GM21825 (cell line): Measurements from ENCODE around the gene CCDC194.

Source experiments
- ATAC-seq: cut with Tn5 transposase; IDR thresholded peaks from one replicate; pipeline ENCODE4 v1.9.1; 2021; ENCODE audit warnings: mild to moderate bottlenecking, moderate library complexity; ENCODE audit not compliant: unreplicated experiment

Gene CCDC194

DNA sequence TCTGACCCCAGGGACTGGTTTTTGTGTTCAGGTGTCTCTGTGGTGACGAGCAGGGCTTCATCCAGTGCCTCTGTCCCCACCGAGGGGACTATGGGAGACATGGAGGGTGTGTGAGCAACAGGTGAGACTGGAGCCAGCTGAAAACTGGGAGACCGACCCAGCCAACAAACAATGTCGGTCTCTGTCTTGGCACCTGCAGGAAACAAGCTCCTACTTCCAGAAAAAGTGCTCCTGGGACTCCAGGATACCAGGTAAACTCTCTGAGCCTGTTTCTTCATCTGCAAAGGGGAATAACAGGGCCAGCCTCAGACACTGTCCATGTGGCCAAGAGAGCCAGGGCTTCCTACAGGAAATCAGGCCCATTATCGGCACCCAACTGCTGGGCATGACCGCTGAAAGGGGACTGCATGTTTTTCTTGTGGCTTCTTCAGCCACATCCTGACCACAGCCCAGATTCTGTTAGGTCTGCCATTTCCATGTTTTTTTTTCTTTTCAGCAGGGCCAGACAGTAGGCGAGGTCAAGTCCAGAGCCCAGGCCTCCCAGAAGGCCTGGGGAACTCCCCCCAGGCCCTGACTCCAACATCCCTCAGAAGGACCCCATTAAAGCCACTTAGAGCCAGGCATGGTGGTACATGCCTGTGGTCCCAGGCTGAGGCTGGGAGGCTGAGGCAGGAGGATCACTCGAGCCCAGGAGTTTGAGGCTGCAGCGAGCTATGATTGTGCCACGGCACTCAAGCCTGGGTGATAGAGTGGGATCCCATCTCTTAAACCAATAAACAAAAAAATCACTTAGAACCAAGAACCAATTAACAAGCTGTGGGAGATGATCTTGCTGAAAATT is 12.3 kb upstream of the CCDC194 start:
- peak; percentile 14 for ATAC-seq

DNA sequence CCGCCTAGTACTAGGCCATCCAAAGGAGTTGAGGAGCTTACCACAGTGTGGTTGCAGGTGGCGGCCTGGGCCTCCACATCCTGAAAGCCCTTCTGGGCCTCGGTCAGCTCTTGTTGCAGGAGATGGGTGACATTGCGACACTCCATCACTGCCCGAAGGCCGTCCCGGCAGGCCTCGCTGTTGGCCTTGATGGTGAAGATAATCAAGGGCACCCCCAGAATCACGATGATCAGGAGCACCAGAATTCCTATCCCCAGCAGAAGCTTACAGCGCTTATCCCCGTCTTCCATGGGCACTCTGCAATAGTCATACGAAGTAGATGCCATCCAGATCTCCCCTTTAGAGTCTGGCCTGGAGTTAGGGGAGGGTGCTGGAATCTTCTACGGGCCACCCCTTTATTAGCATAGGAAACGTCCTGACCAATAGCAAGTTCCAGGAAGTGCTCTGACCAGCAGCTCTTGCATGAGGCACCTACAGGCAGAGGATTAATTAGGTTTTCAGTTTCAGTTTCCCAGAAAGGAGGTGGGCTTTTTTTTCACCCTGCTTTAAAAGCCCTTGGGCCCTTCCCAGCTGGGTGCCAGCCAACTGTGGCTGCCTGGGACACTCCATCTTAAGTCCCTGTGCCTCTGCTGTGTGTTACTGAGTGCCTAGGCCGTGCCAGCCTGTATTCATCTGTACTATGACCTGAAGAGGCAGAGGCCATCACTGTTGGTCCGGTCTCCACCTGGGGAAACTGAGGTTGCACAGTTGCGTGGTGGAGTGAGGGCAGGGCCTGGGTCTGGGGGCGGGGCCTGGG is 11.5 kb upstream of the CCDC194 start, which contains the start of gene BST2:
Gene BST2, minus strand, starts transcription at position 381 of the 796 bp plus-strand sequence. Its CDS starts 55 bp downstream, at position 326.
- ATAC-seq: peak; percentile 56

DNA sequence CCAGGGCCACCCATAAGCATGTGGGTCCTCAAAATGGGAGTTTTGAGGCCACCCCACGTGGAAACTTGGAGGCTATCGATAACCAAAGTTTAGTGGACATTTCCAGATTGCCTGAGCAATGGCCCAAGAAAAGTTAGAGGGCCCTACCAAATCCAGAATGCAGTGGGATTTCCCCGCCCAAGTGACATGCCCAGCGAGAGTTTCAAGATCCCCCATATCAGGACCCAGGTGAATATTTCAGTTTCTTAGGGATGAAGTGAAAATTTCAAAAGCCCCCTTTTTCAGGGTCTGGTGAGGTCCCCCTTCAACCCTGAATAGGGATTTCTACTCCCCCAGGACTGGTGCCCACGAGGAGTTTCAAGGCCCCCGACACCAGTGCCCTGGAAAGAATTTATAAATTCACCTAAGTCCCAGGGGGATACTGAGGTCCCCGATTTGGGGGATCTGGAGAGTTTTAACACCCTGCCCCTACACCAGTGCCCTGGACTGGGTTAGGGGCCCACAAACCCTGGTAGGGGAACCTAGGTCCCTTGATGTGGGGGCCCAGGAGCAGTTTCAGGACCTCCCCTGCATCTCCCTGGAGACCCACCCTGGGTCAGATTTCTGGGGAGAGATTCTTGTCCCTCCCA is 10.7 kb upstream of the CCDC194 start:
- ATAC-seq: no peak

DNA sequence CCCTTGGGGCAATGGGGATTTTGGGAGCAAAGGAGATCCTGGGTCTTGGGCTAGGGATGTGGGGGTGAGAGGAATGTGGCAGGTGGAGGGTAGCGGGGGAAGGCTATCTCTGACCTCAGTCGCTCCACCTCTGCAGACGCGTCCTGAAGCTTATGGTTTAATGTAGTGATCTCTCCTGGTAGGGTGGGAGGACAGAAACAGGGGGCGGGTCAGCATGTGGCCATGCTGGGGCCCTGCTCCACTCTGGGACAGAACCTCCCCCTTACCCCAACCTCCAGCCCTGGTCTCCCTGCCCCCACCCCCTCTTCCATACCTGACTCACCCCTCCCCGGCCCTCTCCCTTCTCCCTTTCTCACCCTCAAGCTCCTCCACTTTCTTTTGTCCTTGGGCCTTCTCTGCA is 10.0 kb upstream of the CCDC194 start:
- no peak for ATAC-seq

DNA sequence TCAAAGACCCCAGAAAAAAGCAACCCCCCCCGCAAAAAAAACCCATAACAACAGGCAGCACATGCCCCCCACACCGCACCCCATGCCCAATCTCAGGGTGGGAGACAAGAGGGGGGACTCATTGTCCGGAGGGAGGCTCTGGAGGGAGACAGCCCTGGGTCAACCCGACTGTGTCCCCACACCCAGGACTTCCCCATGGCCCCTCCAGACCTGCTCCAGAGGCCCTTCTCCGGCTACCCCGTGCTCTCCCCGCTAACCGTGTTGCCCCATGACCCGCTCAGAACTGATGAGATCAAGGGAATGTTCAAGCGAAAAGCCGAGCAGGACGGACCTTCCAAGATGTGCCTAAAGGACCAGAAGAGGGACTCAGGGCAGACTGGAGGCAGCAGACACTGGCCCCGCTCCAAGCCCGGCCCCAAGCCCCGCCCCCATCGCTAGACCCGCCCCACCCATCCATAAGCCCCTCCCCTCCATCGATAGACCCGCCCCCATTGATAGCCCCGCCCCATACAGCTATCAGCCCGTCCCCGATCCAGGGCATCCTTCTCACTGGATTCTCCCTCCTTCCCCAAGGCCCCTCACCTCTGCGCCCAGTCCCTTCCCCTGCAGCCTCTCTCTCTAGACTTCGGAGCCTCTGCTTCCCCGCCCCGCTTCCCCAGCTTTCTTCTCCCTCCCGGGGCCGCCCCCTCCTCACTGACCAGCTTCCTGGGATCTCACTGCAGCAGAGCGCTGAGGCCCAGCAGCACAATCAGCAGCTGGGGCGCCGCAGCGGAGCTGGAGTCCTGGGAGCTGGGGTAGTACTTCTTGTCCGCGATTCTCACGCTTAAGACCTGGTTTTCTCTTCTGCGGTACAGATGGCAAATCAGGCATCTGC is 9.2 kb upstream of the CCDC194 start:
- ATAC-seq: no peak

DNA sequence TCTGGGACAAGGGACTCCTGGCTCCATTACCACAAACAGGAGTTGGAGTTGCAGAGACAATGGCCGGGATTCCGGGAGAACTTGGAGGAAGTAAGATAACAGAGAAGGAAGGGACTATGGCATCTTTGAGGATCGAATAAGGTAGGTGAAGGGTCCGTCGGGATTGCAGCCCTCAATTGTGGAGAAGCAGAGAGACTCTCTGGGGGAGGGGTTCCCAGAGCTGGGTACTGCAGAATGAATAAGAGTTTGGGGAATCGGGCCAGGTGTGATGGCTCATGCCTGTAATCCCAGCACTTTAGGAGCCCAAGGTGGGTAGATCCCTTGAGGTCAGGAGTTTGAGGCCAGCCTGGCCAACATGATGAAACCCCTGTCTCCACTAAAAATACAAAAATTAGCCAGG is 7.6 kb upstream of the CCDC194 start:
- no peak for ATAC-seq

DNA sequence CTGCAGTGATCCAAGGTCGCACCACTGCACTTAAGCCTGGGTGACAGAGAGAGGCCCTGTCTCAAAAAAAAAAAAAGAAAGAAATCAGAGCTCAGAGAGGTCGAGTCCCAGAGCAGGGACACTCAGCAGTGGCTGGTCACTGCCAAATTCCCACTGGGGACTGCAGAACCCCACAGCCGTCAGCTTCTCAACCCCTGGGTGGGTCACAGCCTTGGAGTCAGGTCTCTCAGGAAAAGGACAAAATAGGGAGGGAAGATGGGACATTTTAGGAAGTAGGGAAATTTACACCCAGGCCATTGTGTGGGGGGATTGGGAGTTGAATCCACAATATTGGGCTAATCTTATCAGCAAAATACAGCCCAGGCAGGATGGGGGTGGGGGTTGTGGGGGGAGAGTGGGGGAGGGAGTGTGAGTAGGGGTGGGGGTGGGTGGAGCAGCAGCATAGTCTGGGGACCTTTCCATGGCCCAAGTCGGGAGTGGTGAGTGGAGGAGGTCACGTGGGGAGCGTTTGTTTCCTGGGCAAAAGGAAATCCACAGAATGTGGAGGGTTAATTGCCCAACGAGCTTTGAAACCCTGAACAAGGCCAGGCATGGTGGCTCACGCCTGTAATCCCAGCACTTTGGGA is 5.0 kb upstream of the CCDC194 start:
- ATAC-seq: no peak

DNA sequence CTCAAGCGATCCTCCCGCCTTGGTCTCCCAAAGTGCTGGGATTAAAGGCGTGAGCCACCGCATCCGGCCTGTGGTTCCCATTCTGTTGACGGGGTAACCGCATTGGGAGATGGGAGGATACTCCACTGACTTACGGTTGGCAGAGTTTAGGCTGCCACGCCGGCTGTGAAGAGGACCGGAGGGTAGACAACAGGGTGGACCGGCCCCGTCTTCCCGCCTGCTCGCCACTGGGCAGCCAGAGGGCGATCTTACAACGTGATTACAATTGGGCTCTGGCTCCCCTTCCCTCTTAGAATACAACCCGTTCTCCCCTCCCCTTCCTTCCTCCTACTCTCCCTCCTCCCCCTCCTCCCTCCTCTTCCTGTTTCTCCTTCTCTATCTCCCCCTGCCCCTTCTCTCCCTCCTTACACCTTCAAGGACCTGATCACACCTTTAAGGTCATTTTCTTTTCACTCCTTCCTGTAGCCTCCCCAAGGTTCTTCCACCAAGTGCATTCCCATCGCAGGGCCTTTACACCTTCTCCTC is 957 bp upstream of the CCDC194 start:
- no peak for ATAC-seq

DNA sequence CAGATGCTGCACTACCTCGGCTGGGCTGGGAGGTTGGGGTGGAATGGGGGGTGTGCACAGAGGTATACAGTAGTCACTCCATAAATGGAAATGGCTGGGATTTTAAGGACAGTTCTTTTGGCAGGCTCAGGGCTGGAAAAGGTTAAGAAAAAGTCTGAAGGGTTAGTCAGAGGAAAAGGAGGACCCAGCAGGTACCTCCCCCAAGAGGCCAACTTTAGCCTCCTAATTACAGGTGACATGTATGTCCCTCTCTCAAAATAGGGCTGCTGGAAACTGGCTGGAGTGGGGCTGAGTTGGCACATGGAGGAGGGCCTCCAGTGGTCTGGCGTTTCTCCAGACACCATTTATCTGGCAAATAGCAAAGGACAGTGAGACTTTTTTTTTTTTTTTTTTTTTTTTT is 994 bp downstream of the CCDC194 start:
- no peak for ATAC-seq

DNA sequence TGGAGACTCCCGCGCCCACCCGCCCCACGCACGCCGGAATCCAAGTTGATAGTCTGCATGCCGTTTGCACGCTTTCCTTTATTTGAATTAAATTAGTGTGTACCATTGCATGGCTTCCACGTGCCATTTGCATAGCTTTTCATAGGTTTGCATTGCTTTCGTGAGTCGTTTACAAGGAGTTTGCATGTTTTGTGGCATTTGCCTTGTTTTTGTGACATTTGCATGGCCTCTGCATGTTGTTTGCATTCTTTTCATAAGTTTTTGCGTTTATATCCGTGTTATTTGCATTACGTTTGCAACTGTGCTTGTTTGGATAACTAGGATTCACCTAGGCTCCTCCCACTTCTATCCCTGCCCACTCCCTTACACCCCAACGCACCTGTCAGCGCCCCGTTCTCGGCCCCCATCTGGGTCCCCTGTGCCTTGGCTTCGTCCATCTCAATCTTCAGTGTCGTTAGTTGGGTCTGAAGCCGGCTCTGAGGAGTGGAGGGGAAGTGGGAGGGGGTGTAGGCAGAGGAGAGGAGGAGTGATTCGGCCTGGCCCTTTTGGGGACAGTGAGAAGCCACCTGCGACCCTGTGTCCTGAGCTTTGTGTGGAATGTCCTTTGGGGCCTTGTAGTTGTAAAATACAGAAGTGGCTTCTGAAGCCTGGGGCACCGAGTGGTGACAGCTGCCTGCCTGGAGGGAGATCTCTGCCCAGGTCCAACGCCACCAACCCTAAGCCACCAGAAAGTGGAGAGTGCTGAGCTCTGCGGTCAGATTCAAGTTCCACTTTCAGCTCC is 2.4 kb downstream of the CCDC194 start:
- ATAC-seq: no peak

DNA sequence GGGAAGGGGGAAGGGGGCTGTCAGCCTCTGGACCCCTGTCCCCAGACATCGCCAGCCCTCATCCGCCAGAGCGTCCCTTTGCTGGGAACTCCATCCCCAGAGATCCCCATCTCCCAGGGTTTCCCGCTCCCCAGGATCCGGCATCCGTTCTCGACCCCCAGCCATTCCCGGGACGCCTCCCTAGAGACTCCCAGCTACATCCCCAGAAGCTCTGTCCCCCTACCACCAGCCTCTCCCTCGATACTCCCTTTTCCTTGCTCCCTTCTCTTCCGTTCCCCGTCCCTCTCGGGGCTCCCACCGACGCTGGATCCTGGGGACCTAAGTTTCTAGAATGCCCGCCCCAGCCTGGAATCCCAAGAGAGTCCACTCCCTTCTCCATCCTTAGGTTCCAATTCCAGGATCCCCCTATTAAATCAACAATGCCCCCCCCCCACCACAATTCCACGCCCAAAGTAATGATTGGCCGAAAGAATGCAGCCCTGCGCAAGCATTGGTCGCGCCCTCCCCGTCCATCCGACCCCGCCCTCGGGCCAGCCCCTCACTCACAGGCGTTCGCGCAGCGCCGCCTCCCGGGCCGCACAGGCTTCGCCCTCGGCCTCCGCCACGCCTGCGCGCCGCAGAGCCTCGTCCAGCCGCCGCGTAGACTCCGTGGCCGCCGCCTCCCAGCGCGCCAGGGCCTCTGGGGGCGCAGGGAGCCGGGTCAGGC is 3.2 kb downstream of the CCDC194 start:
- peak; percentile 88 for ATAC-seq

DNA sequence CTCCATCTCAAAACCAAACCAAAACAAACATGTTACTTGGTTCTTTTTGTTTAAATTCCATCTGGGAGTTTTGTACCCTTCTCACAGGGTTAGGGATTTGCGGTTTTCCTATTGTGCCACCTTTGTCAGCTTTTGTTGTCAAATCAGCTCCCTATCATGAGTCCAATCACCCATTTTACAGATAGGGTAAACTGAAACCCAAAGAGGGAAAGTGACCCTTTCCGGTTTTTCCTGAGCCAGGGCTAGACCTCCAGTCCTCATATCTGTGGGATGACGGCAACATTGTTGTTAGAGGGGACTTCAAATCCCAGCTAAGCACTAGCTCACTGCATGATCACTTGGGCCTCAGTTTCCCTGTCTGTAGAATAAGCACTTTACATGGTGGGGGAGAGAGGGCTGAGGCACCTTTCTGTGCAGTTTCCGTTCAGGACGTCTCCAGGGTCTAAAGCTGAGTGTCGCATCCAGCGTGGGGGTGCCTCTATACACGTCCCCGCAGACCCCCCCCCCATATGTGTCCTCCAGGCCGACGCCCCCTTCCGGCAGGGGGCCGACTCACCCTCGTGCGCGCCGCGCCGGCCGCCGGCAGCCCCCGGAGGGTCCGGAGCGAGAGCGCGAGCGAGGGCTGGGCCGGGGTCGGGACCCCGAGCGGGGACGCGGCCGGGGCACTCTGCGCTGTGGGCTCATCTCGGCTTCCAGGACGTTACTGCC is 3.9 kb downstream of the CCDC194 start:
- no peak for ATAC-seq

DNA sequence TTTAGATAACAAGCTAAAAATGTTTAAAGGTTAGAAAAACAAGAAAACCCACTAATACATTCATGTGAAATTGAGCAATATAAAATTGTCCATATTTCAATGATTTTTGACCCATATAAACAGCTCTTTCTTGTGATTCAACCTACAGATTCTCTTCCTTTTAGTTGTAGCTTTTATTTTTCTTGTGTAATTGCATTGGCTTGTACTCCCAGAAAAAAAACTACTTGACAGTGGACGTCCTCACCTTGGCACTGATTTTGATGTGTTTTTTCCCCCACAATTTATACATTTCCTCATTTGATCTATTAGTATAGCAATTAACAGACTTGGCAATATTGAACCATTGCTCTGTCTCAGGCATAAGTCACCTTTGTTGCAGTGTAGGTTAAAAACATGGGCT is 4.7 kb downstream of the CCDC194 start:
- ATAC-seq: no peak

DNA sequence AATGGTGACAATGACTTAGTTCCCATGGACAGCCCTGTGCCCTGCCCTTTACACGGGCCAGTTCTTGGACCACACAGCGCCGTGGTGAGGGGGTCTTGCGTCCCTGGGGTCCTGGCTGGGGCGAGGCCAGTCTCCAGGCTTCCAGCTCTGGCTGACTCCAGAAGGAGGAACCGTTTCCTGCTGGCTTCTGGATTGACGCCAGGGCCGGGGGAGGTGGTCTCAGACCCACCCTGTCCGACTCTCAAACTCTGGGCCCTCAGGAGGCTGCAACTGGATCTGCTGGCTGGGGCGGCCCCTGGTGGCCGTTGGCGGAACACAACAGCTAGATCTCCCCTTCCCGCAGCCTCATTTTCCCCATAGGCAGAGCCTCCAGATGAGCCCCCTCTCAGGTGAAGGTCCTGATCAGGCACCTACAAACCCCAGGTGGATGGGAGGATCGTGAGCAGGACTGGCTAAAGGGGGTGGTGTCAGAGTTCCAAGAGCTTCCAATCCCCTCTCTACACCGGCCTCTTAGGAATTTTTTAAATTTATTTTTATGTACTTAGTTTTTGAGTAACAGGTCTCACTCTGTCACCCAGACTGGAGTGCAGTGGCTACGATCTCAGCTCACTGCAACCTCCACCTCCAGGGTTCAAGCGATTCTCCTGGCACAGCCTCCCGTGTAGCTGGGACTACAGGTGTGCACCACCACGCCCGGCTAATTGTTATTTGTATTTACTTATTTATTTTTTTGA is 8.0 kb downstream of the CCDC194 start:
- ATAC-seq: no peak

DNA sequence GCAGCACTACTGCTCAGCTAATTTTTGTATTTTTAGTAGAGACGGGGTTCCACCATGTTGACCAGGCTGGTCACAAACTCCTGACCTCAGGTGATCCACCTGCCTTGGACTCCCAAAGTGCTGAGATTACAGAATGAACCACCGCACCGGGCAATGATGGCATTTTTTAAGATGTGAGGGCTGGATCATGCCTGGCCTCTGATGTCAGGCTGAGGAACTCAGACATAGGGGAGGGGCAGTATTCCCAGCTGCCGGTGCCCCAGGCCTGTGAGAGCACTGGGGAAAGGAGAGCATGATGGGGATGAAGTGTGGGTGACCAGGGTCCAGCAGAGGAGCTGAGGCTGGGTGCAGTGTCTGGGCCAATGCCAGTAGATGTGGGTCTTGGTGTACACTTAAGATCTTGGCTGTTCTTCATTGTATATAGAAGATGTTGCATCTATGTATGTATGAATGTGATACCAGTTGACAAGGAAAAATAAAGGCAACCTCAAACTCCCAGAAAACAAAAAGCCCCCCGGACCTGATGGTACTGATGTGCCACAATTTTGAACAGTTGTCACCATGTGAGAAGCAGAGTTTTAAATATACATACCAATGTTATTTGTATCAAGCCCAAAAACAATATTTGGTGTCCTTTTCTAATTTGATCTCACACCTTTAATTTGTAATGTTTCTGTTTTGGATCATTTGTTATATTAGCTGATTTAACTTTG is 13.4 kb downstream of the CCDC194 start:
- no peak for ATAC-seq

DNA sequence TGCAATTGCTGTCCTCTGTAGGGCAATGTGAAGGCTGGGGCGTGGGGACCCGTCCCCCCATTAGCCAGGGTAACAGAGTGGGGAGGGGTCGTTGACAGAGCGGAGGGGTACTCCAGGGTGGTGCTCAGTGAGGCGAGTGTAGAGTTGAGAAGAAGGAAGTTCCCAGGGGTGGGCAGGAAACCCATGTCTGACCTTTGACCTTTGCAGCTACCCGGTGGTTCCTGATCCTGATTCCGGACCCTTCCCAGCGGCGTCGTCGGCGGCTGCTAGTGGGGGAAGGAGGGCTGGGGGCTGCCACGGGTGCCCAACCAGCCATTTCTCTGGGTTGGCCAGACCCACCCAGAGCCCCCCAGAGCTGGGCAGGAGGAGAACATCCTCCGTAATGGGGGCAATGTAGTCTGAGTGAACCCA is 14.8 kb downstream of the CCDC194 start:
- no peak for ATAC-seq

DNA sequence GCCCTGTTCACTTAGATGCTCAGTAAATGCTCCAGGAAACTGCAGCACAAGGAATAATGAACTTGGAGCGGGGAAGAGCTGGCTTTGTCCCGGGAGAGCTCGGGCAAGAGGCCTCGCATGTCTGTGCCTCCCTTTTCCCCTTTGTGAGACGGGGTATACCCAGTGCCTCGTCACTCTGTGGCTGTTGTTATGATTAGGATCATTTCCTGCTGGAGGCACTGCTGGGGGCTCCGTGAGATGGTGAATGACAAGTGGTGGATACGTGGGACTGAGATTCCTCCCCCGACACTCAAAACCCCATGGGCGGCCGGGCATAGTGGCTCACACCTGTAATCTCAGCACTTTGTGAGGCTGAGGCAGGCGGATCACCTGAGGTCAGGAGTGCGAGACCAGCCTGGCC is 15.7 kb downstream of the CCDC194 start:
- no peak for ATAC-seq
